Gastrocnemius medialis (tissue), 4 donors: ENCODE data around the gene TOMM40L.

ENCODE experiments used
- POLR2A ChIP-seq, 2 donors: fragments of 450-650 bp; IDR thresholded peaks; one replicate each; pipeline ENCODE4 v1.6.1; 2017; ENCODE audit warnings: antibody characterized with exemption in 2 of 2, mild to moderate bottlenecking in 2 of 2, moderate library complexity in 2 of 2
- TF ChIP-seq, protein P1 (sequence below), 5 experiments: fragments of 450-650 bp in 3 of 5; fragments of 200-600 bp in 2 of 5; sonication (generic) in 2 of 5; IDR thresholded peaks in 4 of 5; conservative IDR thresholded peaks in 1 of 5; 1 replicate in 4 of 5; 2 replicates in 1 of 5; pipeline ENCODE4 v1.5.1; 2016 to 2019; ENCODE audit warnings: antibody characterized with exemption in 5 of 5, mild to moderate bottlenecking in 3 of 5, moderate library complexity in 3 of 5

DNA sequence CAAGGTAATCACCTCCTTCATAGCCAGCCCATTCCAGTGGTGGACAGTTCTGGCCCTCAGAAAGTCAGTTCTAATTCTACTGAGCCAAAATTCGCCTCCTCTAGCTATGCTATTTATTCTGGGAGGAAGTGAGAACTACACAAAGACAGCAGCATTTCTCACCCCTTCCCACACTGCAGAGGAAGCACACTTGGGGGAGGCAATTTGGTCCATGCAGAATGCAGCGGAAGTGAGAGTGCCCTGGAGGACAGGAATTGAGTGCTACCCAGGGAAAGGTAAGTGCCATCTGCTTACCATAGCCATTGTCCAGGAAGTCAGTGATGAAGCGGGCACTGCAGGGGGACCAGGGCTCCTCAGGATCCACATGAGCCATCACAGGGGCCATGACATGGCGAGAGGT, 30.7 kb upstream of the TOMM40L start:
- TF ChIP-seq, protein P1, sequence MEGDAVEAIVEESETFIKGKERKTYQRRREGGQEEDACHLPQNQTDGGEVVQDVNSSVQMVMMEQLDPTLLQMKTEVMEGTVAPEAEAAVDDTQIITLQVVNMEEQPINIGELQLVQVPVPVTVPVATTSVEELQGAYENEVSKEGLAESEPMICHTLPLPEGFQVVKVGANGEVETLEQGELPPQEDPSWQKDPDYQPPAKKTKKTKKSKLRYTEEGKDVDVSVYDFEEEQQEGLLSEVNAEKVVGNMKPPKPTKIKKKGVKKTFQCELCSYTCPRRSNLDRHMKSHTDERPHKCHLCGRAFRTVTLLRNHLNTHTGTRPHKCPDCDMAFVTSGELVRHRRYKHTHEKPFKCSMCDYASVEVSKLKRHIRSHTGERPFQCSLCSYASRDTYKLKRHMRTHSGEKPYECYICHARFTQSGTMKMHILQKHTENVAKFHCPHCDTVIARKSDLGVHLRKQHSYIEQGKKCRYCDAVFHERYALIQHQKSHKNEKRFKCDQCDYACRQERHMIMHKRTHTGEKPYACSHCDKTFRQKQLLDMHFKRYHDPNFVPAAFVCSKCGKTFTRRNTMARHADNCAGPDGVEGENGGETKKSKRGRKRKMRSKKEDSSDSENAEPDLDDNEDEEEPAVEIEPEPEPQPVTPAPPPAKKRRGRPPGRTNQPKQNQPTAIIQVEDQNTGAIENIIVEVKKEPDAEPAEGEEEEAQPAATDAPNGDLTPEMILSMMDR (IDR thresholded peaks at IDR 0.05 in 4 of 5, conservative IDR thresholded peaks at IDR 0.05 in 1 of 5): no peak
- TF ChIP-seq POLR2A (IDR thresholded peaks at IDR 0.05): no peak
